OCI-LY1 (cell line): Measurements from ENCODE around the gene ST6GAL1.
"Not testable (repeated sequence)": the region's sequence is repeated elsewhere in the genome, so short reads cannot be mapped to it uniquely, and the experiment has no call there.

ENCODE experiments used
- H2AFZ ChIP-seq: fragments of 200-600 bp; sonication (generic), shearing (Covaris generic); 2 replicates; pipeline ENCODE4 v1.6.0; 2014; ENCODE audit warnings: antibody characterized with exemption, mild to moderate bottlenecking, low read length
- H3F3A ChIP-seq: fragments of 200-600 bp; sonication (generic), shearing (Covaris generic); 2 replicates; pipeline ENCODE4 v1.6.0; 2014; ENCODE audit warnings: mild to moderate bottlenecking, antibody characterized with exemption, low read length, moderate library complexity; ENCODE audit not compliant: insufficient read depth
- H3K27ac ChIP-seq: fragments of 200-600 bp; sonication (generic); 2 replicates; pipeline ENCODE4 v1.5.1; 2014; ENCODE audit warnings: low read length, mixed run types, mild to moderate bottlenecking, low read depth; ENCODE audit not compliant: poor library complexity, severe bottlenecking
- H3K27me3 ChIP-seq: fragments of 200-600 bp; sonication (generic); 2 replicates; pipeline ENCODE4 v1.6.0; 2014; ENCODE audit warnings: antibody characterized with exemption, mild to moderate bottlenecking, low read length, moderate library complexity; ENCODE audit not compliant: insufficient read depth
- H3K36me3 ChIP-seq: fragments of 200-600 bp; sonication (generic); 2 replicates; pipeline ENCODE4 v1.6.1; 2014; ENCODE audit warnings: mild to moderate bottlenecking, antibody characterized with exemption, low read length, moderate library complexity, mixed read lengths; ENCODE audit not compliant: insufficient read depth
- H3K4me1 ChIP-seq: fragments of 200-600 bp; sonication (generic); 2 replicates; pipeline ENCODE4 v1.5.1; 2014; ENCODE audit warnings: mild to moderate bottlenecking, low read length, moderate library complexity; ENCODE audit not compliant: insufficient read depth, severe bottlenecking
- H3K4me2 ChIP-seq: fragments of 200-600 bp; sonication (generic), shearing (Covaris generic); 2 replicates; pipeline ENCODE4 v1.6.1; 2014; ENCODE audit warnings: low read length
- H3K4me3 ChIP-seq: fragments of 200-600 bp; sonication (generic); 2 replicates; pipeline ENCODE4 v1.5.1; 2014; ENCODE audit warnings: low read length, low read depth, mild to moderate bottlenecking, mixed read lengths; ENCODE audit not compliant: poor library complexity, severe bottlenecking
- H3K79me2 ChIP-seq: fragments of 200-600 bp; shearing (Covaris generic); 2 replicates; pipeline ENCODE4 v1.6.1; 2016; ENCODE audit warnings: mixed run types, low read length, mixed read lengths; ENCODE audit not compliant: insufficient read depth
- H3K9ac ChIP-seq: fragments of 200-600 bp; sonication (generic), shearing (Covaris generic); 2 replicates; pipeline ENCODE4 v1.6.1; 2014; ENCODE audit warnings: mild to moderate bottlenecking, low read length, mixed read lengths
- H3K9me2 ChIP-seq: fragments of 200-600 bp; sonication (generic), shearing (Covaris generic); 2 replicates; pipeline ENCODE4 v1.6.1; 2014; ENCODE audit warnings: low read depth, mild to moderate bottlenecking, low read length, mixed read lengths
- H3K9me3 ChIP-seq: fragments of 200-600 bp; shearing (Covaris generic); 2 replicates; pipeline ENCODE4 v1.6.1; 2014; ENCODE audit warnings: low read length, mixed read lengths
- H4K20me1 ChIP-seq: fragments of 200-600 bp; sonication (generic), shearing (Covaris generic); 2 replicates; pipeline ENCODE4 v1.6.0; 2016; ENCODE audit warnings: mild to moderate bottlenecking, low read length; ENCODE audit not compliant: insufficient read depth
- CTCF ChIP-seq: fragments of 200-600 bp; sonication (generic), shearing (Covaris generic); IDR thresholded peaks from 2 replicates; pipeline ENCODE4 v1.5.1; 2017; ENCODE audit warnings: mild to moderate bottlenecking, antibody characterized with exemption, low read length, moderate library complexity, mixed read lengths
- EZH2 ChIP-seq: fragments of 200-600 bp; sonication (generic), shearing (Covaris generic); IDR thresholded peaks from 2 replicates; pipeline ENCODE4 v1.8.0; 2017; ENCODE audit warnings: borderline replicate concordance, mixed run types, mild to moderate bottlenecking, antibody characterized with exemption, low read length, moderate library complexity, mixed read lengths

Gene ST6GAL1

GRCh38 chr3:186964616-186965015 is 34.3 kb downstream of the ST6GAL1 start:
- no peak overlapping the region for H2AFZ ChIP-seq
- H3K36me3 ChIP-seq = peaks cover 78% of the 10 kb centered on the region
- H3K4me1 ChIP-seq = peaks cover 29% of the 10 kb centered on the region
- H3K9me2 ChIP-seq = no peaks in the 10 kb centered on the region
- H3K27me3 ChIP-seq = no peaks in the 10 kb centered on the region
- H3K79me2 ChIP-seq = peaks cover 13% of the 10 kb centered on the region
- no peaks in the 10 kb centered on the region for H4K20me1 ChIP-seq
- no peak overlapping the region for H3K9ac ChIP-seq
- TF ChIP-seq CTCF (no peak), EZH2 (no peak)
- no peaks in the 10 kb centered on the region for H3K9me3 ChIP-seq
- no peaks in the 10 kb centered on the region for H3F3A ChIP-seq
- no peak overlapping the region for H3K4me2 ChIP-seq
- no peak overlapping the region for H3K27ac ChIP-seq
- no peak overlapping the region for H3K4me3 ChIP-seq

GRCh38 chr3:186965141-186965879 is 35.0 kb downstream of the ST6GAL1 start:
- TF ChIP-seq EZH2 = no peak
- no peak for TF ChIP-seq CTCF
- Histone ChIP-seq H4K20me1 (no peaks in the 10 kb centered on the region), H3K27me3 (no peaks in the 10 kb centered on the region), H3K27ac (no peak overlapping the region), H3K9me3 (no peaks in the 10 kb centered on the region), H3K36me3 (peaks cover 85% of the 10 kb centered on the region), H3K79me2 (peaks cover 6% of the 10 kb centered on the region), H2AFZ (no peak overlapping the region), H3K4me2 (no peak overlapping the region), H3K4me3 (no peak overlapping the region), H3K9ac (no peak overlapping the region), H3K9me2 (no peaks in the 10 kb centered on the region), H3K4me1 (peaks cover 22% of the 10 kb centered on the region), H3F3A (no peaks in the 10 kb centered on the region)

- Histone ChIP-seq H3K9me2 (no peaks in the 10 kb centered on the region), H2AFZ (no peak overlapping the region), H3K36me3 (peaks cover 96% of the 10 kb centered on the region), H3F3A (no peaks in the 10 kb centered on the region), H3K4me3 (no peak overlapping the region), H3K27ac (no peak overlapping the region), H3K9ac (no peak overlapping the region), H4K20me1 (no peaks in the 10 kb centered on the region), H3K27me3 (no peaks in the 10 kb centered on the region), H3K4me1 (peaks cover 11% of the 10 kb centered on the region), H3K79me2 (no peaks in the 10 kb centered on the region), H3K9me3 (no peaks in the 10 kb centered on the region), H3K4me2 (no peak overlapping the region)
- no peak for TF ChIP-seq EZH2
- TF ChIP-seq CTCF = no peak
Observed at GRCh38 chr3:186966406-186966805, 36.1 kb downstream of the ST6GAL1 start.

- H3K27me3 ChIP-seq, H3K4me1 ChIP-seq, H3K79me2 ChIP-seq, H3K4me2 ChIP-seq, H3K4me3 ChIP-seq, H2AFZ ChIP-seq, H3K9ac ChIP-seq, H4K20me1 ChIP-seq, H3F3A ChIP-seq, H3K9me3 ChIP-seq, H3K9me2 ChIP-seq: not testable (repeated sequence)
- peaks cover 98% of the 10 kb centered on the region for H3K36me3 ChIP-seq
- H3K27ac ChIP-seq = peak overlapping the region; percentile 18
Observed at GRCh38 chr3:186967236-186967635, 36.9 kb downstream of the ST6GAL1 start.
